ENCODE results near the gene CLINT1. TPM values are rescaled to one million over a fixed set of nuclear protein-coding genes. Genes with fewer than 3 reads are reported as not detected.

CLINT1 gene
- polyA plus RNA-seq, 1 experiment, result 103 TPM

- ChIA-PET CTCF (interaction anchor here (1.1 kb wide), 1 partner anchor 163 kb away, joined by 11 read pairs; no protein-coding TSS in a partner anchor), POLR2A (no interaction called here)
- no peaks in the 10 kb centered on the region for H3K27me3 ChIP-seq (ENCODE audit: control insufficient read depth, insufficient read depth, low read length)
- H3K4me3 ChIP-seq (ENCODE audit: low read depth, low read length), result no peak overlapping the region
- no peak for DNase-seq (ENCODE audit: low read depth, low spot score)
- no peaks in the 10 kb centered on the region for H3K9me3 ChIP-seq (ENCODE audit: control insufficient read depth, insufficient read depth, low read length)
- no peak for TF ChIP-seq CTCF (IDR thresholded peaks at IDR 0.05; ENCODE audit: low read depth, low read length)
- no peak overlapping the region for H3K27ac ChIP-seq (ENCODE audit: low read depth, low read length)
Observed at GRCh38 chr5:157785801-157786200, 73.1 kb downstream of the CLINT1 start.

GRCh38 chr5:157779221-157779620, 79.7 kb downstream of the CLINT1 start:
- Histone ChIP-seq H3K4me3 (ENCODE audit: low read depth, low read length) (no peak overlapping the region), H3K27ac (ENCODE audit: low read depth, low read length) (no peak overlapping the region), H3K27me3 (ENCODE audit: control insufficient read depth, insufficient read depth, low read length) (no peaks in the 10 kb centered on the region), H3K9me3 (ENCODE audit: control insufficient read depth, insufficient read depth, low read length) (no peaks in the 10 kb centered on the region)
- ChIA-PET CTCF (no interaction called here), POLR2A (no interaction called here)
- TF ChIP-seq CTCF (IDR thresholded peaks at IDR 0.05; ENCODE audit: low read depth, low read length), result no peak
- no peak for DNase-seq (ENCODE audit: low read depth, low spot score)

- Histone ChIP-seq H3K4me3 (ENCODE audit: low read depth, low read length) (no peak overlapping the region), H3K9me3 (ENCODE audit: control insufficient read depth, insufficient read depth, low read length) (no peaks in the 10 kb centered on the region), H3K27ac (ENCODE audit: low read depth, low read length) (no peak overlapping the region), H3K27me3 (ENCODE audit: control insufficient read depth, insufficient read depth, low read length) (peaks cover 2% of the 10 kb centered on the region)
- DNase-seq (ENCODE audit: low read depth, low spot score), result no peak
- ChIA-PET CTCF (interaction anchor here (1.2 kb wide), 1 partner anchor 16 kb away, joined by 6 read pairs; no protein-coding TSS in a partner anchor), POLR2A (no interaction called here)
- no peak for TF ChIP-seq CTCF (IDR thresholded peaks at IDR 0.05; ENCODE audit: low read depth, low read length)
Observed at GRCh38 chr5:157778121-157778805, 80.7 kb downstream of the CLINT1 start.

GRCh38 chr5:157772127-157772526, 86.8 kb downstream of the CLINT1 start:
- no peak for DNase-seq (ENCODE audit: low read depth, low spot score)
- ChIA-PET CTCF (interaction anchor here (1.0 to 6.9 kb wide), 4 partner anchors 11 to 177 kb away, joined by 3 to 60 read pairs (median 4); no protein-coding TSS in a partner anchor), POLR2A (no interaction called here)
- TF ChIP-seq CTCF (IDR thresholded peaks at IDR 0.05; ENCODE audit: low read depth, low read length), result no peak
- no peak overlapping the region for H3K27ac ChIP-seq (ENCODE audit: low read depth, low read length)
- H3K4me3 ChIP-seq (ENCODE audit: low read depth, low read length), result no peak overlapping the region
- H3K27me3 ChIP-seq (ENCODE audit: control insufficient read depth, insufficient read depth, low read length), result peaks cover 5% of the 10 kb centered on the region
- H3K9me3 ChIP-seq (ENCODE audit: control insufficient read depth, insufficient read depth, low read length), result no peaks in the 10 kb centered on the region

- DNase-seq (ENCODE audit: low read depth, low spot score), result no peak
- H3K27ac ChIP-seq (ENCODE audit: low read depth, low read length), result no peak overlapping the region
- no peaks in the 10 kb centered on the region for H3K9me3 ChIP-seq (ENCODE audit: control insufficient read depth, insufficient read depth, low read length)
- TF ChIP-seq CTCF (IDR thresholded peaks at IDR 0.05; ENCODE audit: low read depth, low read length), result no peak
- H3K4me3 ChIP-seq (ENCODE audit: low read depth, low read length), result no peak overlapping the region
- CTCF ChIA-PET, result interaction anchor here (1.8 to 6.9 kb wide), 2 partner anchors 9 to 46 kb away, joined by 5 to 60 read pairs; no protein-coding TSS in a partner anchor
- peaks cover 5% of the 10 kb centered on the region for H3K27me3 ChIP-seq (ENCODE audit: control insufficient read depth, insufficient read depth, low read length)
- POLR2A ChIA-PET, result no interaction called here
Observed at GRCh38 chr5:157770665-157771064, 88.3 kb downstream of the CLINT1 start.

All from AG04450 (cell line).